Kidney (tissue), 14 donors: ENCODE results near the gene HNF4A. TPM values are rescaled to one million over a fixed set of nuclear protein-coding genes. Genes with fewer than 3 reads are reported as not detected.

Experiments used
- DNase-seq, 5 donors: peaks; one replicate each; pipeline ENCODE4 v3.0.0-alpha.2; 2013 to 2020
- FAIRE-seq: peaks from 2 replicates; lab custom pipeline; 2012; peaks lifted over from hg19 to GRCh38; lab: Jason Lieb, UNC
- H3K27ac ChIP-seq, 2 donors: one replicate each; pipeline ENCODE4 v1.7.0; 2013; ENCODE audit warnings: low read depth in 2 of 2, low read length in 2 of 2, inconsistent platforms in 1 of 2
- H3K27me3 ChIP-seq: one replicate; pipeline ENCODE4 v1.7.1; 2013; ENCODE audit warnings: low read length, inconsistent platforms; ENCODE audit not compliant: control insufficient read depth, insufficient read depth
- H3K36me3 ChIP-seq, 3 donors: one replicate each; pipeline versions ENCODE4 v1.7.0 to v1.7.1; 2013; ENCODE audit warnings: low read length in 3 of 3, control low read depth in 1 of 3, inconsistent platforms in 1 of 3; ENCODE audit not compliant: insufficient read depth in 3 of 3, control insufficient read depth in 2 of 3
- H3K4me1 ChIP-seq, 3 donors: one replicate each; pipeline versions ENCODE4 v1.7.0 to v1.7.1; 2013; ENCODE audit warnings: low read length in 3 of 3, inconsistent platforms in 1 of 3, low read depth in 1 of 3; ENCODE audit not compliant: control insufficient read depth in 2 of 3, insufficient read depth in 2 of 3
- H3K4me3 ChIP-seq, 3 donors: one replicate each; pipeline versions ENCODE4 v1.7.0 to v1.8.1; 2013; ENCODE audit warnings: low read length in 3 of 3, control low read depth in 1 of 3, inconsistent platforms in 1 of 3
- H3K9ac ChIP-seq, 3 donors: one replicate each; pipeline versions ENCODE4 v1.7.0 to v1.7.1; 2013; ENCODE audit warnings: low read length in 3 of 3, control low read depth in 1 of 3, inconsistent platforms in 1 of 3
- H3K9me3 ChIP-seq, 3 donors: one replicate each; pipeline versions ENCODE4 v1.7.0 to v1.7.1; 2013; ENCODE audit warnings: low read length in 3 of 3, control low read depth in 1 of 3, inconsistent platforms in 1 of 3; ENCODE audit not compliant: control insufficient read depth in 2 of 3, insufficient read depth in 1 of 3
- intact Hi-C: fragments of 100-400 bp; cut with DNase I; formaldehyde crosslinking; loops from one replicate; pipeline ENCODE4 v1.11.1; 2022
- polyA plus RNA-seq: library from polyadenylated mRNA; stranded (reverse); fragments of 350-450 nt; fragmentation: Illumina TruSeq; extraction: RNeasy Lipid Tissue Mini Kit (QIAGEN cat#74804); gene quantifications from one replicate; pipeline ENCODE4 v1.2.3, GENCODE V29; 2014; ENCODE audit warnings: low read depth, low replicate concordance; ENCODE audit not compliant: insufficient read depth
- total RNA-seq: library from RNA; stranded (reverse); fragmentation: NEBNext Ultra II Directional; extraction: Animal tissue kit (Norgen Biotek cat#: 25700); gene quantifications from one replicate; pipeline ENCODE4 v1.2.1, GENCODE V29; 2021
- TF ChIP-seq, protein P1 (sequence below): IDR thresholded peaks from 3 replicates; pipeline ENCODE4 v1.5.1; 2012; ENCODE audit warnings: mild to moderate bottlenecking, moderate library complexity, borderline replicate concordance; ENCODE audit not compliant: insufficient read depth; ENCODE audit errors: extremely low read depth
- donor health status: control.
- donor health status: control.
- donor health status: control.
- donor health status: control.
- donor health status: control.
- donor health status: DM: yes; HTN: yes; CAD: no.
- donor health status: Normal renal cell carcinoma (clear cell type).

The HNF4A gene
- total and polyA plus RNA-seq, 2 donors from 2014 or later = 26.0 to 42.1 TPM

DNA sequence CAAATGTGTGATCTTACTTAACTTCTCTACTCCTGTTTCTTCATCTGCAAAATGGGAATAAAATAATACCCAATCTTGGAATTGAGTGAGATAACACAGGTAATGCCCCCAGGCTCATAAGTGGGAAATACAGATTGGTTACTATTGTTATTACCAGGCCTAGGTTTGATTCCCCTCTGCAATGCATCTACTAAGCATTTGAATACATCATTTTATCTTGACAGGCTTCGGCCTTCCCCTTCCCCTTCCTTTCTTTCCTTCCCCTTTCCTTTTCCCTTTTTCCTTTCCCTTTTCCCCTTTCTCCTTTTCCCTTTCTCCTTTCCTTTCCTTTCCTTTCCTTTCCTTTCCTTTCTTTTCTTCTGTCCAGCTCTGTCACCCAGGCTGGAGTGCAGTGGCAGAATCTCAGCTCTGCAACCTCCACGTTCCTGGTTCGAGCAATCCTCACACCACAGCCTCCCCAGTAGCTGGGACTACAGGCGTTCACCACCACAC lies 7.3 kb upstream of the HNF4A start:
- H3K4me1 ChIP-seq = no peaks in the 10 kb centered on the region
- intact Hi-C loops = no loop called here
- no peak overlapping the region for H3K27ac ChIP-seq
- DNase-seq (no peak), FAIRE-seq (no peak)
- TF ChIP-seq, protein P1, sequence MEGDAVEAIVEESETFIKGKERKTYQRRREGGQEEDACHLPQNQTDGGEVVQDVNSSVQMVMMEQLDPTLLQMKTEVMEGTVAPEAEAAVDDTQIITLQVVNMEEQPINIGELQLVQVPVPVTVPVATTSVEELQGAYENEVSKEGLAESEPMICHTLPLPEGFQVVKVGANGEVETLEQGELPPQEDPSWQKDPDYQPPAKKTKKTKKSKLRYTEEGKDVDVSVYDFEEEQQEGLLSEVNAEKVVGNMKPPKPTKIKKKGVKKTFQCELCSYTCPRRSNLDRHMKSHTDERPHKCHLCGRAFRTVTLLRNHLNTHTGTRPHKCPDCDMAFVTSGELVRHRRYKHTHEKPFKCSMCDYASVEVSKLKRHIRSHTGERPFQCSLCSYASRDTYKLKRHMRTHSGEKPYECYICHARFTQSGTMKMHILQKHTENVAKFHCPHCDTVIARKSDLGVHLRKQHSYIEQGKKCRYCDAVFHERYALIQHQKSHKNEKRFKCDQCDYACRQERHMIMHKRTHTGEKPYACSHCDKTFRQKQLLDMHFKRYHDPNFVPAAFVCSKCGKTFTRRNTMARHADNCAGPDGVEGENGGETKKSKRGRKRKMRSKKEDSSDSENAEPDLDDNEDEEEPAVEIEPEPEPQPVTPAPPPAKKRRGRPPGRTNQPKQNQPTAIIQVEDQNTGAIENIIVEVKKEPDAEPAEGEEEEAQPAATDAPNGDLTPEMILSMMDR = no peak
- H3K36me3 ChIP-seq = no peaks in the 10 kb centered on the region
- no peak overlapping the region for H3K4me3 ChIP-seq
- H3K9me3 ChIP-seq = no peaks in the 10 kb centered on the region
- H3K27me3 ChIP-seq = no peaks in the 10 kb centered on the region
- H3K9ac ChIP-seq = no peak overlapping the region

- DNase-seq (no peak), FAIRE-seq (no peak)
- Histone ChIP-seq H3K27ac (no peak overlapping the region), H3K4me1 (no peaks in the 10 kb centered on the region), H3K4me3 (no peak overlapping the region), H3K27me3 (no peaks in the 10 kb centered on the region), H3K9ac (no peak overlapping the region), H3K36me3 (no peaks in the 10 kb centered on the region), H3K9me3 (no peaks in the 10 kb centered on the region)
- TF ChIP-seq, protein P1 = no peak
- intact Hi-C loops = no loop called here
Measured at GRCh38 chr20:44349349-44349748, 6.2 kb upstream of the HNF4A start.

DNA sequence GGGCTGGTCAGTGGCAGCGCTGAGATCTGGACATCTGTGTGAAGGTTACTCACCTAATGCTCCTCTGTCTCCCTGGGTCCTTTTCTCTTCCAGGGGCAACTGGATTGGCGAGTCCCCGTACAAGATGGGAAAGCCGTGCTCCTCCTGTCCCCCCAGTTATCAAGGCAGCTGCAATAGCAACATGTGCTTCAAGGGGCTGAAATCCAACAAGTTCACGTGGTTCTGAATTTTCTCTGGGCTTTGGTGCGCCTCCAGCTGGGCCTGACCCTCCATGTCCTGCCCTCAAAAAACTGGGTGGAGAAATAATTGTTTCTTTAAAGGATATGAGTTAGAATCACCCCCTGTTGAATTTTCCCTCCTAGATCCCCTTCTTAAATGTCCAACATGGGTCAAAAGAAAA lies 4.9 kb upstream of the HNF4A start:
- TF ChIP-seq, protein P1 = no peak
- Histone ChIP-seq H3K36me3 (no peaks in the 10 kb centered on the region), H3K4me3 (no peak overlapping the region), H3K9ac (no peak overlapping the region), H3K9me3 (no peaks in the 10 kb centered on the region), H3K4me1 (no peaks in the 10 kb centered on the region), H3K27me3 (no peaks in the 10 kb centered on the region), H3K27ac (no peak overlapping the region)
- FAIRE-seq = no peak
- no peak for DNase-seq
- intact Hi-C loops = no loop called here

DNA sequence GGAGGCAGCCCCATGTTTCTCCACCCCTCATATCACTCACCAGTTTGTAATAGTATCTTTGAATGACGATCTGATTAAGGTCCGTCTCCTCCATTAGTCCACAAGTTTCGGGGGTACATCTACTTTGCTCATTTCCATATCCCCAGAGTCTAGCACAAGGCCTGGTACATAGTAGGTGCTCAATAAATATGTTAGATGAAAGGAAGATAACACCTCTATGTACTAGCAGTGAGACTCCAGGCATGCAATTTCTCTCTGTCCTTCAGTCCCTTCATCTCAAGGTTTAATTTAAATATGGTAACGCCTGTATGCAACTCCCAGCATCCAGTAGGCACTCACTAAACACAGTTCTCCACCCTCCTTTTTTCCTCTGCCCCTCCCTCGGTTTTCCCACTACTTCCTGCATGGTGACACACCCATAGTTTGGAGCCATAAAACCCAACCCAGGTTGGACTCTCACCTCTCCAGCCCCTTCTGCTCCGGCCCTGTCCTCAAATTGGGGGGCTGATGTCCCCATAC lies 461 bp upstream of the HNF4A start:
- Histone ChIP-seq H3K9ac (no peak overlapping the region), H3K27me3 (no peaks in the 10 kb centered on the region), H3K27ac (no peak overlapping the region), H3K36me3 (peaks cover 0 to under 1% (median 0%) of the 10 kb centered on the region in 3 donors), H3K4me1 (peaks cover 0 to 6% (median 5%) of the 10 kb centered on the region in 3 donors), H3K4me3 (no peak overlapping the region), H3K9me3 (no peaks in the 10 kb centered on the region)
- intact Hi-C loops = no loop called here
- DNase-seq (no peak), FAIRE-seq (no peak)
- TF ChIP-seq, protein P1 = no peak
